ENCODE results near the gene SNRPD2. TPM values are rescaled to one million over a fixed set of nuclear protein-coding genes. Genes with fewer than 3 reads are reported as not detected.
"Not testable (repeated sequence)": the region's sequence is repeated elsewhere in the genome, so short reads cannot be mapped to it uniquely, and the experiment has no call there.

Gene SNRPD2
- total RNA-seq, 1 donor from 2014 or later, result 221 TPM

DNA sequence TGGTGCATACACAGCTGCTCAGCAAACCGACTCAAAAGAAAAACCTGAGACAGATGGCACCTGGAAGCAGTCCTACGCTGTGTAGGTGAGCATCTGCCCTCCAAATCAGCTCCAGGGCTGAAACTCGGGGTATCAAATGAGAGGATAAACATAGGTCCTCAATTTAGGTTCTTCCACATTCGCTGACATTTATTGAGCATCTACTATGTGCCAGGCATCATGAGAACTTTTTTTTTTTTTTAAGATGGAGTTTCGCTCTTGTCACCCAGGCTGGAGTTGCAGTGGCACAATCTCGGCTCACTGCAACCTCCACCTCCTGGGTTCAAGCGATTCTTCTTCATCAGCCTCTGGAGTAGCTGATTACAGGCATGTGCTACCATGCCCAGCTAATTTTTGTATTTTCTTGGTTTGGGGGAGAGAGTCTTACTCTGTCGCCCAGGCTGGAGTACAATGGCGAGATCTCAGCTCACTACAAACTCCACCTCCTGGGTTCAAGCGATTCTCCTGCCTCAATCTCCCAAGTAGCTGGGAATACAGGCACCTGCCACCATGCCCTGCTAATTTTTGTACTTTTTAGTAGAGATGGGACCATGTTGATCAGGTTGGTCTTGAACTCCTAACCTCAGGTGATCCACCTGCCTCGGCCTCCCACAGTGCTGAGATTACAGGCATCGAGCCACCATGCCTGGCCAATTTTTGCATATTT is 14.1 kb upstream of the SNRPD2 start:
- DNase-seq (ENCODE audit: extremely low read depth, low read depth, low spot score), result no peak

GRCh38 chr19:45705115-45705514 is 13.4 kb upstream of the SNRPD2 start:
- no peak for DNase-seq (ENCODE audit: extremely low read depth, low read depth, low spot score)

DNA sequence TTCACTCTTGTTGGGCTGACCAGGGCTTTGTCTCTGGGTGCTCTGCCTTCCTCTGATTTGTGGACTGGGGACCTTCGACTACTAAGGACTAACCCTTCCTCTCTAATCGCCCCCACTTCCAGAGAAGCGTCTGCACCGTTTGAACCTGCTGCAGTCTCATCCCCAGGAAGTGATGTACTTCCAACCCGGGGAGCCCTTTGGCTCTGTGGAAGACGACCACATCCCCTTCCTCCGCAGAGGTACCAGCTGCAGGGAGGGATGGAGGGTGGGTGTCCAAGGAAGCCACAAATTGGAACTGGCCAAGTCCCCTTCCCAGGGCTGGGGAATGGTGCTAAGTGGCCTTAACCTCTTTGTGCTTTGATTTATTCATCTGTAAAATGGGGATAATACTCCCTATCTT is 9.9 kb upstream of the SNRPD2 start:
- DNase-seq (ENCODE audit: extremely low read depth, low read depth, low spot score), result no peak

- DNase-seq (ENCODE audit: extremely low read depth, low read depth, low spot score), result no peak
Measured at GRCh38 chr19:45693106-45693788, 1.5 kb upstream of the SNRPD2 start.

GRCh38 chr19:45692187-45693105 is 693 bp upstream of the SNRPD2 start, which contains the start of gene QPCTL:
Gene QPCTL (plus strand): TSS chr19:45692666. CDS start chr19:45692704, 38 bp downstream.
- peak; percentile 98 for DNase-seq (ENCODE audit: extremely low read depth, low read depth, low spot score)

DNA sequence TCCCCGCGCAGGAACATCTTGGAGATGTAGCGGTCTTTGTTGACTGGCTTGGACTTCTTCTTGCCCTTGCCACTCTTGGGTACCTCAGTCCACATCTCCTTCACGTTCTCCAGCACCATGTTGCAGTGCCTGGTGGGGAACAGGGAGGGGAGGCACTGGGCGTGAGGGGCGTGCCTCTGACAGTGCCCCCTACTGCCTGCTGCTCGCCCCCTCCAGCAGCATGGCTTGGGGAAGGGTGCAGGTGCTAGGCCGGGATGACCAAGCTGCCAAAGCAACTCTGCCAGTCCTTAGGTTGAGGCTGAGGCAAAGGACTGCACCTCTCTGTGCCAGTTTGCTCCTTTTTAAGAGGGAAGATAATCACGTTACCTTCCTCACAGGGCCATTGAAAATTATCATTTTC is 4.2 kb downstream of the SNRPD2 start:
- DNase-seq (ENCODE audit: extremely low read depth, low read depth, low spot score), result no peak

- not testable (repeated sequence) for DNase-seq (ENCODE audit: extremely low read depth, low read depth, low spot score)
Measured at GRCh38 chr19:45685045-45685444, 6.7 kb downstream of the SNRPD2 start.

- DNase-seq (ENCODE audit: extremely low read depth, low read depth, low spot score), result no peak
Measured at GRCh38 chr19:45682908-45683307, 8.8 kb downstream of the SNRPD2 start.

DNA sequence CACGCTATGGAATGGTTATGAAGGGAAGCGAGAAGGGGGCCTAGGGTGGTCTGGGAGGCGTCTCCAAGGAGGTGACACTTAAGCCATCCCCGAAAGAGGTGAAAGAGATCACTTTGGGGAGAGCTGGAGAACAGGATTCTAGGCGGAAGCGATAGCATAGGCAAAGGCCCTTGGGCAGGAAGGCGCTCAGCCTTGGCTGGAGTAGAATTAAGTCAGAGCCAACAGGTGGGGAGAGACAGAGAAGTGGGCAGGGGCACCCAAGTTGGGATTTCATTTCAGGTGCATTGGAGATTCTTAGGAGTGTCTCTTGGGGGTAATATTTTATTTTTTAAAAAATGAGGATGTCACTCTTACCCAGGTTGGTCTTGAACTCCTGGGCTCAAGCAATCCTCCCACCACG is 9.6 kb downstream of the SNRPD2 start:
- DNase-seq (ENCODE audit: extremely low read depth, low read depth, low spot score), result no peak

DNA sequence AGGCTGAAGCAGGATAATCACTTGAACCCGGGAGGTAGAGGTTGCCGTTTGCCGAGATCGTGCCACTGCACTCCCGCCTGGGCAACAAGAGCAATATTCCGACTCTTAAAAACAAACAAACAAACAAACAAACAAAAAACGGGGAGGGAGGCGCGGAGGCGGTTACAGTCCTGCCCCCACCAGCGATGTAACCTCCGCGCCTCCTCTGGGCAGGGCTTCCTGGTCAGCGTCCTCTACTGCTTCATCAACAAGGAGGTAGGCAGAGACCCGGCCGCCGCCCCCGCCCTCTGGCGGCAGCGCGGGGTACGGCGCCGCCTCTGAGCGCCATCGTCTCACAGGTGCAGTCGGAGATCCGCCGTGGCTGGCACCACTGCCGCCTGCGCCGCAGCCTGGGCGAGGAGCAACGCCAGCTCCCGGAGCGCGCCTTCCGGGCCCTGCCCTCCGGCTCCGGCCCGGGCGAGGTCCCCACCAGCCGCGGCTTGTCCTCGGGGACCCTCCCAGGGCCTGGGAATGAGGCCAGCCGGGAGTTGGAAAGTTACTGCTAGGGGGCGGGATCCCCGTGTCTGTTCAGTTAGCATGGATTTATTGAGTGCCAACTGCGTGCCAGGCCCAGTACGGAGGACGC is 10.2 kb downstream of the SNRPD2 start:
- no peak for DNase-seq (ENCODE audit: extremely low read depth, low read depth, low spot score)

DNA sequence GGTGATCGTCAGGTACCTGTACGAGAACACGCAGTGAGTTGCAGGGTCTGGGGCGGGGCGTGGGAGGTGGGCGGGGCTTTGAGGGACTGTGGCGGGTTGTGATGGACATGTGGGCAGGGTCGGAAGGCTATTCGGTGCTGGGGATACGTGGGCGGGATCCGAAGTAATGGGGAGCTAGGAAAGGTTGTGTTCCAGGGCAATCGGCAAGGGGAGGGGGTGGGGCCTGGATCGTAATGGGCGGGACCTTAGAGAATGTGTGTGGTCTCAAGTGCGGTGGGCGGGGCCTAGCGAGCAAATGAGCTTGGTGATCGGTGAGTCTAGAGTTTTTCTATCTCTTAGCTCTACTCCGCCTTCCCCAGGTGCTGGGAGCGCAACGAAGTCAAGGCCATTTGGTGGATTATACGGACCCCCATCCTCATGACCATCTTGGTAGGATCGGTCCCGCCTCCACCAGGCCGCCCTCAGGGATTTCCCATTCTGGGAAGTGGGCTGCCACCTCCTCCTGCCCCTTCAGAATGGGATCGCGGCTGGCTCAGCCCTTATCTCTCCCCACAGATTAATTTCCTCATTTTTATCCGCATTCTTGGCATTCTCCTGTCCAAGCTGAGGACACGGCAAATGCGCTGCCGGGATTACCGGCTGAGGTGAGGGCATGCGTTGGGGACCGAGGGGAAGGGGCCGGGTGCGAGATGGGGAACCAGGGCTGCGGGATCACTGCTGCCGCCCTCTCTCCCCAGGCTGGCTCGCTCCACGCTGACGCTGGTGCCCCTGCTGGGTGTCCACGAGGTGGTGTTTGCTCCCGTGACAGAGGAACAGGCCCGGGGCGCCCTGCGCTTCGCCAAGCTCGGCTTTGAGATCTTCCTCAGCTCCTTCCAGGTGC is 14.2 kb downstream of the SNRPD2 start:
- DNase-seq (ENCODE audit: extremely low read depth, low read depth, low spot score), result no peak

- DNase-seq (ENCODE audit: extremely low read depth, low read depth, low spot score), result no peak
Measured at GRCh38 chr19:45676851-45677263, 14.9 kb downstream of the SNRPD2 start.

DNA sequence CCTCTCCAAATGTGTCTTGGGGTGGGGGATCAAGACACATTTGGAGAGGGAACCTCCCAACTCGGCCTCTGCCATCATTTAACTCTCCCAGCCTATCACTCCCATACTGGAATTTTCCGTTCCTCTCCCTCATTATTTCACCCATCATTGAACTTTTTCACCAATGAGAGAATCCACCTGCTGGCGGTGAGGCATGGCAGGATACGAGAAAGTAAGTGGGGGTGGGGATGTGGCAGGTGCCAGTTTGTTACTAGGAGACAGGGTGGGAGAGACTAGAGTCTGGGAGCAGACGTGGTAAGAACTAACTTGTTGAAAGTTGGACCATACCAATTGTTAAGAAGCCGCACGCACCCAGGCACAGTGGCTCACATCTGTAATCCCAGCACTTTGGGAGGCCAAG is 16.8 kb downstream of the SNRPD2 start:
- no peak for DNase-seq (ENCODE audit: extremely low read depth, low read depth, low spot score)

- DNase-seq (ENCODE audit: extremely low read depth, low read depth, low spot score), result no peak
Measured at GRCh38 chr19:45670670-45671453, 20.9 kb downstream of the SNRPD2 start.

DNA sequence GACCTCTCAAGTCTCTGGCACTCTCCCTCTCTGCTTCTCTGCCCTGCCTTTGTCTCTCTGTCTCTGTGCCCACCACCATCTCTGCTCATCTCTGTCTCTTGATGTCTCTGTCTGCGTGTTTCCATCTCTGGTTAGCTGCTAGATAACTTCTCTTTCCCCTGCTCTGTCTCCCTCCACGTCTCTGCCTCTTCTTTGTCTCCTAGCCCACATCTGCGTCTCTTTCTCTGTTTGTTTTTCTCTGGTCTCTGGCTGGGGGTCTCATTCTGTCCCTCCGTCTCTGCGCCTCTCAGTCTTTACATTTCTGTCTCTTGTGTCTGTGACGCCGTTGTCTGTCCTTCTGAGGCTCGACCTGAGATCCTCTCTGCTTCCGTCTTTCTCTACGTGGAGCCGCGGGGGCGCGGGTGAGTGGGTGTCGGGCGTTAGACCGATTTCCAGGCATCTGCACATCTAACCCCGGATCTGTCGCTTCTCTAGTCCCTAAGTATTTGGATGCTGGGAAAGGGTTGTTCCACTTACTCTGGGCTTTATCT is 23.3 kb downstream of the SNRPD2 start:
- DNase-seq (ENCODE audit: extremely low read depth, low read depth, low spot score), result no peak

DNA sequence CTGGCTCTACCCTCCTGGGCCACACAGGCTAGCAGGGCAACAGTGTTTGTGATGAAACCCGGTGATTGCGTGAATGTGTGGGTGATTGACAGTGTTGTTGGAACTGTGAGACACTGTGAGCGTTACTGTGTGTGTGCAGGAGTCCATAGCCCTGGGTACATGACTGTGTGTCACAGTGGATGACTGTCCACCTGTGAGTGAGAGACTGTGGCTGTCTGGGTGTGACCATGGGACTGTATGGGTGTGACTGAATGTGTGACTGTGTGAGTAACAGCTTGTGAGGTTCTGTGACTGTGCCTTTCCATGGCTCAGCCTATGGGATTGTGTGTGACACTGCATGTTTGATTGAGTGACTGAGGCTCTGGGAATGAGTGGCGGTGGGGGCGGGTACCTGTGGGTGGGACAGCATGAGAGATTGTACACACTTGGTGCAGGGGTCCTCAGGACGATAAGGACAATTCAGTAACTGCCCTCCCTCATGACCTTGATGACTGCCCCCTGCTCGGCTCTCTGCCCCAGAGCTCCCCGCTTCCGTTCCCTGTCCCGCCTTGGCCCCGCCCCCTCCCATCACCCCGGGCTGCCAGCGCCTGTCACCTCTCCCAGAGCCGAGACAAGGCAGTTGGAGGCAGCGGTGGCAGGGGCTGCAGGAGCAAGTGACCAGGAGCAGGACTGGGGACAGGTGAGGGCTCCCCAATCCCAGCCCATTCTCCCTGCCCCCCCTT is 24.0 kb downstream of the SNRPD2 start, which contains the start of gene GIPR:
TSS of gene GIPR (plus strand) at position 602 of the 722 bp plus-strand sequence. CDS start 1,300 bp downstream, outside the sequence.
- DNase-seq (ENCODE audit: extremely low read depth, low read depth, low spot score), result no peak

DNA sequence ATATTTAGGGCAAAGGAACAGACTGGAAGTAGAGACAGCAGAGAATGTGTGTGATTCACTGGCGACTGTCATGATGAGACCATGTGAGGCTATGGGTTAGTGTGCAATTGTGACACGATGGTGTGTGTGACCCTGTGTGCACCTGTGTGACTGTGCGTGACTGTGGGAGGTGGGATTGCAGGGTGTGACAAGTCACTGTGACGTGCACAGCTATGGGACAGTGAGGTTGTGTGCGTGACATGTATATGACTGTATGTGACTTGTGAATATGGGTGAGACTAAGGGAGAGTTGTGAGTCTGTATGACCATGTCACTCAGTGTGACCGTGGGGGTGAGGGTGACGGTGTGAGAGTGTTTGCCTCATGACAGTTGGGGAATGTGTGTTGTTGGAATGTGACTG is 27.2 kb downstream of the SNRPD2 start:
- no peak for DNase-seq (ENCODE audit: extremely low read depth, low read depth, low spot score)

- DNase-seq (ENCODE audit: extremely low read depth, low read depth, low spot score), result no peak
Measured at GRCh38 chr19:45663800-45664199, 28.0 kb downstream of the SNRPD2 start.

Measured in glomerular endothelial cell (primary cell).